MM.1S (cell line): ENCODE measurements around the gene GIPR.

Experiments used
- CTCF ChIP-seq: fragments of 300-600 bp; sonication (generic); IDR thresholded peaks from 2 replicates; pipeline ENCODE4 v1.5.1; 2016; ENCODE audit warnings: antibody characterized with exemption, low read length, mixed read lengths
- EZH2 ChIP-seq: fragments of 300-600 bp; sonication (generic); optimal IDR thresholded peaks from 2 replicates; pipeline ENCODE3; 2017; ENCODE audit warnings: low read depth, mild to moderate bottlenecking, antibody characterized with exemption, low read length, mixed read lengths
- EZH2phosphoT487 ChIP-seq: fragments of 300-600 bp; sonication (generic); IDR thresholded peaks from 2 replicates; pipeline ENCODE4 v1.6.1; 2018; ENCODE audit warnings: antibody characterized with exemption, low read length

DNA sequence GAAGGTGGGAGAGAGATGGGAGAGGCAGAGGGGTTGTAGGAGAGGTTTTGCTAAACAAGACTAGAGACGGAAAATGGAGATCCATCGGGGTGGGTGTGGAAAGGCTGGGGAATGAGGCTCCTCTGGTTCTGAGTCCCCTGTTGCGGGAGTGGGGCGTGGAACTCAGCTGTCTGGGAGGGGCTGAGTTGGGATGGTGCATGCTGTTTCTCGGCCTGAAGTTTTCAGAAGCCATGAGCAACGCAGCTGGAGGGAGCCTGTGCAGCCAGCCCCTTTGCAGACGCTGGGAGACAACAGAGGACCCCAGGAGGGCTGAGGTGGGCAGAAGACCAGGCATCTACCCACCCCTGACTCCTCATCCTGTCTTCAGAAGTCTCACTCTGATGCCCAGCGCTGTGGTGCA is 7.4 kb upstream of the GIPR start:
- TF ChIP-seq CTCF = no peak
- no peak for TF ChIP-seq EZH2phosphoT487
- TF ChIP-seq EZH2 = no peak
